IPS-15b (cell line): ENCODE measurements around the gene FBXW11.

Experiments
- H3K27me3 ChIP-seq: one replicate; pipeline ENCODE4 v1.6.1; 2013; ENCODE audit warnings: low read length; ENCODE audit not compliant: control insufficient read depth, insufficient read depth
- H3K36me3 ChIP-seq: one replicate; pipeline ENCODE4 v1.6.1; 2013; ENCODE audit warnings: low read length; ENCODE audit not compliant: control insufficient read depth, insufficient read depth
- H3K4me1 ChIP-seq: one replicate; pipeline ENCODE4 v1.6.1; 2013; ENCODE audit warnings: mild to moderate bottlenecking, low read length; ENCODE audit not compliant: control insufficient read depth, insufficient read depth
- H3K4me3 ChIP-seq: one replicate; pipeline ENCODE4 v1.5.1; 2013; ENCODE audit warnings: low read depth, low read length
- H3K9ac ChIP-seq: one replicate; pipeline ENCODE4 v1.6.1; 2013; ENCODE audit warnings: low read depth, mild to moderate bottlenecking, low read length
- H3K9me3 ChIP-seq: one replicate; pipeline ENCODE4 v1.6.1; 2013; ENCODE audit warnings: mild to moderate bottlenecking, low read length; ENCODE audit not compliant: control insufficient read depth, insufficient read depth

The FBXW11 gene

DNA sequence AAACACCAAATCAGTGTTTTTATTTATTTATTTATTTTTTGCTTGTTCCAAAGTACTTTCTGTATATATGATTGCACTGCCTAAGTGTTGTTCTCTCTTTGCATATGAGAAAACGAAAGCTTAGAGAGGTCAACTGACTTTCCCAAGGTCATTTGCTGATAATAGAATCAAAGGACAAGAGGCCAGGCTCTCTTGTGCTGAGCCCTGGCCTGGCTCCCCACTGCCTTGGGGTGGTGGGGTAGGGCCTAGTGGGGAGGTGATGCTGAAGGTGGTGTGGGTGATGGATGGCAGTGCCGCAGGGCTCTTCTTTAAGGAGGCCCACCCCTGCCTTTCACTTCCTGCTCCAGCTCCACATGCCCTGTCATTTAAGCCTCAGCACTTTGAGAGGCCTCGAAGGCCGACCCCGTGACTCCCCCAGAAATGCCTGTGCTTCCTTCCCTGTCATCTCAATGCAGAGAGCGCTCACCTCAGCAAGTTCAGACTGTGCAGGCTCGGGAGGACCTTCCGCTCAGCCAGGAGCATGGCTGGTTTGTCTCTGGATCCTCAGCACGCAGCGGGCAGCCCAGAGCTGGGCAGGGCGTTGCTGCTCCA, 161.3 kb downstream of the FBXW11 start:
- Histone ChIP-seq H3K9ac (no peak overlapping the region), H3K27me3 (no peaks in the 10 kb centered on the region), H3K9me3 (no peaks in the 10 kb centered on the region), H3K36me3 (peaks cover 2% of the 10 kb centered on the region), H3K4me1 (no peaks in the 10 kb centered on the region), H3K4me3 (no peak overlapping the region)

DNA sequence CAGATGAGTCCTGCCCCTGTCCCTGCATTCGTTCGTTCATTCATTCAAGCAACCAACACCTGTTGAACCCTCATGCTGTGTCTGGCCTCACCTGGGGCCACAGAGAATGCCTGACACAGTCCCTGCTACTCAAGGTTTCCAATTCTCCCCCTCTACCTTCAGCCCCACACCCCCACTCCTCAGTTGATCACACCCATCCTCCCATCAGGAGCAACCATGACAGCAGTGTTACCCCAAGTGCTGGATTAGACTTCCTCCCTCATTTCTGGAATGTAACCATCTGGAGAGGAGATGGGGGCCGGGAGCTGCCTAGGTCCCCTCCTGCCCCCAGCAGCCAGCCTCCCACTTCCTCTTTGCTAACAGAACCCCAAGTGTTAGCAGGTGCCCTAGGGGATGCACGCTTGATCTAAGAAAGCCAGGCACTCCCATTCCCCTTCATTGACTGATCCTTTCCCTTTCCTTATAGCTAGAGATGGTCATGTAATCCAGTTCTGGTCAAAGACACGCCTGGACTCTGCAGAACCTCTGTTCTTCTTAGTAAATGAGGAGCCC, 163.6 kb downstream of the FBXW11 start:
- Histone ChIP-seq H3K36me3 (no peaks in the 10 kb centered on the region), H3K9ac (no peak overlapping the region), H3K9me3 (no peaks in the 10 kb centered on the region), H3K4me3 (no peak overlapping the region), H3K27me3 (no peaks in the 10 kb centered on the region), H3K4me1 (no peaks in the 10 kb centered on the region)

DNA sequence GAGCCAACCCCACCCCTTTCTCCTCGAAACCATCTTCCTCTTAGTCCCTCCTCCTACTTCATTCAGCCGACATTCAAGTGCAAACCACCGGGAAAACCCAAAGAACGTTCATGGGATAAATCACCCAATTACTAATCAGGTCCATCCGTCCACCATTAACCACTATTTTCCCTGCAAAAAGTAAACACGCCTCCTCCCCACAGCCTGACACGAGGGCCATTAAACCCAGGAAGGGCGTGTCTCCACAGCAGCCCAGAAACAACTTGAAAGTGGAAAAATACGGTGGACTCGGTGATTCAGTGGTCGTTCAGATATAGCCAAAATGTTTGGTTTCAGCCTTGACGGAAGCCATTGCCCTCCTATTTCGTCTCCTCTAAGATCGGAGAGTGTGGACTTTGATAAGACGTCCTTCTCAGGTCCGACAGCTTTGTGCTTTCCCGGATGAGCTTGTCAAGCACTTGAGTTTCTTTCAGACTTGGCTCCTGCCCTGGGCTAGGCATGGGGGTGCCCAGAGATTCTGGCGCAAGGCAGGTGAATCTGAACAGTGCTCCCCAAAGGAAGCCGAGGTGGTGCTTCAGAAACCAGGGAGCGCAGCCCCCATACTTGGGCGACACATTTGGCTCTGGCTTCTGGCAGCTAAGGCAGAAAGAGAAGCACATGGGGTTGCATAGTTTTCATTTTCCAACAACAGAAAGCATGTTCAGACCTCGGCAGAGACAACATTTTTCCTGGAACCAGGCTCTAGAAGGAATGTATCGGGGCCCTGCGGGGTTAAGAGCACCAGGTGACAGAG, 164.3 kb downstream of the FBXW11 start:
- no peak overlapping the region for H3K4me3 ChIP-seq
- H3K9me3 ChIP-seq = no peaks in the 10 kb centered on the region
- no peaks in the 10 kb centered on the region for H3K4me1 ChIP-seq
- H3K9ac ChIP-seq = no peak overlapping the region
- H3K27me3 ChIP-seq = no peaks in the 10 kb centered on the region
- H3K36me3 ChIP-seq = no peaks in the 10 kb centered on the region

DNA sequence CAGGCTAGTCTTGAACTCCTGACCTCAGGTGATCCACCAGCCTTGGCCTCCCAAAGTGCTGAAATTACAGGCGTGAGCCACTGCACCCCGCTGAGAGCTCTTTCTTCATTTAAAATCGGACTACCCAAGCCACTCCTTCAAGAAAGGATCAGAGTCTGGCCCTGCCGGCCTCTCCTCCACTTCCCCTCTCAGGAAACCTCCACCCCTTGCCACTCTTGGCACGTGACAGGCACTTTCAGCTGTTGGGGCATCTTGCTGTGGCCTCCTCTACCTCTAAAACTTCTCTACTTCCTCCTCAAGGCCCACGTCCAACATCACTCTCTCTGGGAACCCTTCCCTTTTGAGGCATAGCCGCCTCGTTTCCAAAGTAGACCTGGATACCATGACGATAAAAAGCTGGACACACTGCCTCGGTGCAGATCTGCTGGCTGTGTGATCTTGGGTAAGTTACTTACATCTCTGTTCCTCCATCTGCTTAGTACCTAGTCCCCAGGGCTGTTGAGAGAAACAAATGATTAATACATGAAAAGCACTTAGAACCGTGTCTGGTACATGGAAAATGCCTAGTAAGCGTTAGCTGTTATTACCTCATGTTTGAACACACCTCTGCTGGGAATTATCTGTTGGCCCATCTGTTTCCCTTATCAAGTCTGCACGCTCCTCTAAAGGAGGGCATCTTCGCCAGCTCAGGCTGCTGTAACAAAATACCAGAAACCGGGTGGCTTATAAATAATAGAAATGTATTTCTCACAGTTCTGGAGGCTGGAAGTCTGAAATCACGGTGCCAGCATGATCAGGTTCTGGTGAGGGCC, 165.5 kb downstream of the FBXW11 start:
- Histone ChIP-seq H3K36me3 (no peaks in the 10 kb centered on the region), H3K9me3 (no peaks in the 10 kb centered on the region), H3K4me3 (no peak overlapping the region), H3K9ac (no peak overlapping the region), H3K4me1 (no peaks in the 10 kb centered on the region), H3K27me3 (no peaks in the 10 kb centered on the region)

DNA sequence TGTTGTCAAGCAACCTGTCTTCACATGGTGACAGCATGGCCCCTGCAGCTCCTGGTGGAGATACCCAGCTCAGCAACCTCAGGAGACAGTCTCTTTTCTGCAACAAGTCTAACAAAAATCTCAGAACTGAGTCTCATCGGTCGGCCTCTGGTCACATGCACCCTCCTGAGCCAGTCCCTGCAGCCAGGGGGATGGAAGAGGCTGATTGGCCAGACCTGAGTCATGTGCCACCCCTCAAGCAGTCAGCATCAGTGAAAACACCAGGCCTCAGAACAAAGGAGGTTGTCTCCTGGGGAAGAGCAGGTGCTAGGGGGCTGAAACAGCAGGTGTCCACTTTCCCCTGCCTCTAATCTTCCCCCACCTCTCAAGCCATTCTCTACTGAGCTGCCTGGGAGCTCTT, 166.4 kb downstream of the FBXW11 start:
- Histone ChIP-seq H3K27me3 (no peaks in the 10 kb centered on the region), H3K36me3 (no peaks in the 10 kb centered on the region), H3K4me1 (no peaks in the 10 kb centered on the region), H3K4me3 (no peak overlapping the region), H3K9me3 (no peaks in the 10 kb centered on the region), H3K9ac (no peak overlapping the region)

DNA sequence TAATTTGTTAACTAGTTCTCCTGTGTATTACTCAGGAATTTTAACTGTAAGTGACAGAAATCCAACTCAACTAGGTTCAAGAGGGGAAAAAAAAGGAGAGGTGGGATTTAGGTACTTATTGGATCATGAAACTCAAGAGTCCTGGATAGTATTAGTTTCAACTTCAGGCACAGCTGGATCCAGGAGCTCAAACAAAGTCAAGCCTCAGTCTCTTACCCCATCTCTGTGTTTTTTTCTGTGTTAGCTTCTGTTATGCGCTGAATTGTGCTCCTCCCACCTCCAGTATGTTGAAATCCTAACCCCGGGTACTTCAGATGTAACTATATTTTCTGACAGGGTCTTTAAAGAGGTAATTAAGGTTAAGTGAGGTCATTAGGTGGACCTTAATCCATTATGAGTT, 167.3 kb downstream of the FBXW11 start:
- H3K4me3 ChIP-seq = no peak overlapping the region
- H3K9ac ChIP-seq = no peak overlapping the region
- no peaks in the 10 kb centered on the region for H3K4me1 ChIP-seq
- no peaks in the 10 kb centered on the region for H3K36me3 ChIP-seq
- H3K27me3 ChIP-seq = no peaks in the 10 kb centered on the region
- H3K9me3 ChIP-seq = no peaks in the 10 kb centered on the region

DNA sequence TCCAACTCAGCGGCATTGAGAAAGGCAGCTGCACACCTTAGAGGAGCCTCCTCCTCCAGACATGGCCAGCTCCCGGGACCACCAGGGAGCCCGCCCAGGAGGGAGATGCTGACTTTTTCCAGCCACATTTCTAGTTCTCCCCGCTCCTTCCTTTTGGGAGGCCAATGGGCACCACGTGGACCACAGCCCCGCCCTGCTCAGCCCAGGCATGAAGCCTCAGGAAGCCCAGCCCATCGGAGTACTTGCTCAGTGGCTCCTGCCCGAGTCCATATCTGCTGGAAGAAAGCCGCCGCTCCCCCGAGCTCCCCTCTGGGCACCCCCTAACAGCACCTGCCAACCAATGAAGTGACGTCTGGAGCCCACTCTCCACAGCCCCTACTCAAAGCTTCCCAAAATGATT, 168.4 kb downstream of the FBXW11 start:
- Histone ChIP-seq H3K4me3 (no peak overlapping the region), H3K9ac (no peak overlapping the region), H3K27me3 (no peaks in the 10 kb centered on the region), H3K9me3 (no peaks in the 10 kb centered on the region), H3K36me3 (no peaks in the 10 kb centered on the region), H3K4me1 (no peaks in the 10 kb centered on the region)

DNA sequence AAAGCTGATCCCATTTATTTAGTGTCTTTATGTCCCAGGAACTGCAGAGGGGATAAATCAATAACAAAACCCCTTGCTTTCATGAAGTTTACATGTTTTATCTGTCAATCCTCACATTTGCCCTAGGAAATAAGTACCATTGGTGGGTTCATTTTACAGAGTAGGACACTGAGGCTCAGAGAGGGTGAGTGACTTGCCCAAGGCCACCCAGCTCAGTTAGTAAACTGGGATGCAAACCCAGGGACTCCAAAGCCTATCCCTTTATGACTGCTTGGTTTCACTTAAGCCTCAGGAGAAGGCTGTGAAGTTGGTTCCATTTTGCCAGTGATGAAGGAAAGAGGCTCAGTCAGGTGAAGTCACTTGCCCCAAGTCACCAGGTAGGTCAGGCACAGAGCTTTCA, 168.9 kb downstream of the FBXW11 start:
- H3K9ac ChIP-seq = no peak overlapping the region
- no peaks in the 10 kb centered on the region for H3K9me3 ChIP-seq
- H3K4me1 ChIP-seq = no peaks in the 10 kb centered on the region
- no peaks in the 10 kb centered on the region for H3K36me3 ChIP-seq
- H3K4me3 ChIP-seq = no peak overlapping the region
- H3K27me3 ChIP-seq = no peaks in the 10 kb centered on the region

DNA sequence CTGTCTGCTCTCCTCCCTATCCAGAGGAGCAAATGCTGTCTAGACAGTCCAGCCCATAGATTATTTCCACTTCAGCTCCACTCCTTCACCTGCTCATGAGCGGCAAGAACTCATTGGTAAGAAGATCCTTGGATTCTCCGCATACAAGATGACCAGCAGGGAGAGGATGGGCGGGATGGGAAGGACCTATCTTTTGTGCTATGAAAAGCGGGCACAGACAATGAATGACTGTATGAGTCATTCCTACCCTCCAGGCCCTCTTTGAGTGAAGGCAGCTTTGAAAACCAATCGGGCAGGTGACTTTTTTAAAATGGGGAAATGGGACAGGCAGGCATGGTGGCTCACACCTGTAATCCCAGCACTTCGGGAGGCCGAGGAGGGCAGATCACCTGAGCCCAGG, 171.4 kb downstream of the FBXW11 start:
- H3K9ac ChIP-seq = no peak overlapping the region

DNA sequence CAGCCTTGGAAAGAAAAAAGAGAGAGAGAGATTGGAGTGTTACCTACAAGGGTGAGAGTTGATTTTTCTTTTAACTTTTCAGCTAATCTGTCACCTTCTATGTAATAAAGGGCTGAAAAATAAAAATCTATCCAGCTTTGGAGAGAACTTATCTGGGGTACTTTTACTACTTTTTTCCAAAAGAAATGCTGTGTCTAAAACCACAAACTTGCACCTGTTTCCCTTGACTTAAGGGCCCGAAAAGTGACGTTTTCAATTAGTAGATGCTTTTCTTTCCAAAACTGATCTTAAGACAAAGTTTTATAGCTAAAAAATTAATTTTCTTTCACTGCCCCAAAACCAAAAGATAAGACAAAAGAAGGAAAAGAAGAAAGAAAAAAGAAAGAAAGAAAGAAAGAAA, 172.0 kb downstream of the FBXW11 start:
- H3K9ac ChIP-seq = no peak overlapping the region
- H3K27me3 ChIP-seq = no peaks in the 10 kb centered on the region
- H3K9me3 ChIP-seq = no peaks in the 10 kb centered on the region
- no peaks in the 10 kb centered on the region for H3K4me1 ChIP-seq
- no peaks in the 10 kb centered on the region for H3K36me3 ChIP-seq
- no peak overlapping the region for H3K4me3 ChIP-seq

More for the DNA sequence above, 171.4 kb downstream of the FBXW11 start:
- Histone ChIP-seq H3K36me3 (no peaks in the 10 kb centered on the region), H3K4me3 (no peak overlapping the region), H3K27me3 (no peaks in the 10 kb centered on the region), H3K9me3 (no peaks in the 10 kb centered on the region), H3K4me1 (no peaks in the 10 kb centered on the region)

DNA sequence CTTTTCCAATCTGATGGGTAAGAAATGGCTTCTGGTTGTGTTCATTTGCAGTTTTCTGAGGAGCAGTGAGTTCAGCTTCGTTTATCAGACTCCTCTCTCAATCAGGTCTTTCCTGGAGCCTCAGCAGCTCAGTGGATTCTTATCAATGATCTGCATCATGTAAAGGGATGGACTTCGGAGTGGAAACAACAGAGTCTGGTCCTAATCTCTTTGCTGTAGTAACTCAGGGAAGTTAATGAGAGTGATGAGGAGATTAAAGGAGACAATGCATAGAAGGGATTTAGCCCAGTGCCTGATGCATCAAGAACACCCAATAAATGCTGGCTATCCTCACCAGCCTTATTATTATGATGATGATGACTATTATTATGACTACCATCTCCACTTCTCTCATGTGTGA, 173.7 kb downstream of the FBXW11 start:
- Histone ChIP-seq H3K4me3 (no peak overlapping the region), H3K27me3 (no peaks in the 10 kb centered on the region), H3K9ac (no peak overlapping the region), H3K9me3 (no peaks in the 10 kb centered on the region), H3K4me1 (no peaks in the 10 kb centered on the region), H3K36me3 (no peaks in the 10 kb centered on the region)
